OCI-LY3 (cell line): ENCODE measurements around the gene PRXL2B.

Experiments
- CTCF ChIP-seq: fragments of 200-600, 300-600 bp; sonication (generic); IDR thresholded peaks from 2 replicates; pipeline ENCODE4 v1.5.1; 2014; ENCODE audit warnings: antibody characterized with exemption, low read length, low read depth
- EZH2phosphoT487 ChIP-seq: fragments of 200-600 bp; shearing (Covaris generic); IDR thresholded peaks from 2 replicates; pipeline ENCODE4 v1.6.1; 2018; ENCODE audit warnings: antibody characterized with exemption, mixed run types, low read depth

GRCh38 chr1:2548068-2548589 lies 38.4 kb upstream of the PRXL2B start:
- TF ChIP-seq CTCF (peak; percentile 73), EZH2phosphoT487 (no peak)
